Measurements from ENCODE around the gene GRN. TPM values are rescaled to one million over a fixed set of nuclear protein-coding genes. Genes with fewer than 3 reads are reported as not detected.
"Not testable (repeated sequence)": the region's sequence is repeated elsewhere in the genome, so short reads cannot be mapped to it uniquely, and the experiment has no call there.

GRN gene
- polyA plus RNA-seq, 3 donors = 209 to 258 (median 221) TPM

GRCh38 chr17:44378171-44378705 lies 33.1 kb downstream of the GRN start:
- no peak for DNase-seq (ENCODE audit: low read depth in 3 of 3, low spot score in 2 of 3)

- no peak for DNase-seq (ENCODE audit: low read depth in 3 of 3, low spot score in 2 of 3)
These were observed 34.8 kb downstream of the GRN start for GRCh38 chr17:44379887-44380286.

- no peak for DNase-seq (ENCODE audit: low read depth in 3 of 3, low spot score in 2 of 3)
These were observed 35.7 kb downstream of the GRN start for GRCh38 chr17:44380767-44381166.

- DNase-seq (ENCODE audit: low read depth in 3 of 3, low spot score in 2 of 3) = no peak
These were observed 36.8 kb downstream of the GRN start for GRCh38 chr17:44381810-44382305.

GRCh38 chr17:44382917-44383316 lies 37.8 kb downstream of the GRN start:
- no peak for DNase-seq (ENCODE audit: low read depth in 3 of 3, low spot score in 2 of 3)

- no peak for DNase-seq (ENCODE audit: low read depth in 3 of 3, low spot score in 2 of 3)
These were observed 38.3 kb downstream of the GRN start for GRCh38 chr17:44383363-44383762.

GRCh38 chr17:44383861-44384260 lies 38.8 kb downstream of the GRN start:
- DNase-seq (ENCODE audit: low read depth in 3 of 3, low spot score in 2 of 3) = no peak

GRCh38 chr17:44384281-44384822 lies 39.2 kb downstream of the GRN start:
- DNase-seq (ENCODE audit: low read depth in 3 of 3, low spot score in 2 of 3) = no peak

GRCh38 chr17:44384823-44385286 lies 39.8 kb downstream of the GRN start:
- DNase-seq (ENCODE audit: low read depth in 3 of 3, low spot score in 2 of 3) = no peak

GRCh38 chr17:44385287-44386181 lies 40.4 kb downstream of the GRN start:
- no peak for DNase-seq (ENCODE audit: low read depth in 3 of 3, low spot score in 2 of 3)

GRCh38 chr17:44386182-44386525 lies 41.1 kb downstream of the GRN start:
- DNase-seq (ENCODE audit: low read depth in 3 of 3, low spot score in 2 of 3) = no peak

- no peak for DNase-seq (ENCODE audit: low read depth in 3 of 3, low spot score in 2 of 3)
These were observed 42.7 kb downstream of the GRN start for GRCh38 chr17:44387804-44388203.

- DNase-seq (ENCODE audit: low read depth in 3 of 3, low spot score in 2 of 3) = no peak
These were observed 44.2 kb downstream of the GRN start, which contains the start of gene ITGA2B for GRCh38 chr17:44389281-44389680. ITGA2B (minus strand) TSS chr17:44389649; CDS start chr17:44389473, 176 bp downstream.

- no peak for DNase-seq (ENCODE audit: low read depth in 3 of 3, low spot score in 2 of 3)
These were observed 44.7 kb downstream of the GRN start for GRCh38 chr17:44389723-44390202.

- no peak for DNase-seq (ENCODE audit: low read depth in 3 of 3, low spot score in 2 of 3)
These were observed 45.3 kb downstream of the GRN start for GRCh38 chr17:44390250-44390870.

- DNase-seq (ENCODE audit: low read depth in 3 of 3, low spot score in 2 of 3) = not testable (repeated sequence)
These were observed 49.0 kb downstream of the GRN start for GRCh38 chr17:44394112-44394511.

- DNase-seq (ENCODE audit: low read depth in 3 of 3, low spot score in 2 of 3) = no peak
These were observed 49.7 kb downstream of the GRN start for GRCh38 chr17:44394833-44395232.

GRCh38 chr17:44396946-44397345 lies 51.8 kb downstream of the GRN start:
- no peak for DNase-seq (ENCODE audit: low read depth in 3 of 3, low spot score in 2 of 3)

GRCh38 chr17:44397479-44398440 lies 52.7 kb downstream of the GRN start:
- no peak for DNase-seq (ENCODE audit: low read depth in 3 of 3, low spot score in 2 of 3)
